ENCODE measurements around the gene RHO.

The RHO gene

GRCh38 chr3:129548104-129548965, 19.9 kb downstream of the RHO start:
- DNase-seq: no peak

- no peak for DNase-seq
Observed at GRCh38 chr3:129549006-129549800, 20.8 kb downstream of the RHO start.

GRCh38 chr3:129549805-129550204, 21.4 kb downstream of the RHO start:
- no peak for DNase-seq

- DNase-seq: no peak
Observed at GRCh38 chr3:129552287-129553050, 24.0 kb downstream of the RHO start.

- DNase-seq: no peak
Observed at GRCh38 chr3:129553171-129553570, 24.7 kb downstream of the RHO start.

GRCh38 chr3:129553719-129554118, 25.3 kb downstream of the RHO start:
- DNase-seq: no peak

- no peak for DNase-seq
Observed at GRCh38 chr3:129554356-129555152, 26.1 kb downstream of the RHO start.

- DNase-seq: no peak
Observed at GRCh38 chr3:129555153-129555550, 26.7 kb downstream of the RHO start.

- DNase-seq: no peak
Observed at GRCh38 chr3:129555616-129556357, 27.3 kb downstream of the RHO start.

GRCh38 chr3:129556358-129556695, 27.9 kb downstream of the RHO start:
- DNase-seq: no peak

- no peak for DNase-seq
Observed at GRCh38 chr3:129556890-129557547, 28.6 kb downstream of the RHO start.

- DNase-seq: no peak
Observed at GRCh38 chr3:129557548-129557894, 29.1 kb downstream of the RHO start.

GRCh38 chr3:129558081-129558771, 29.8 kb downstream of the RHO start:
- no peak for DNase-seq

- DNase-seq: no peak
Observed at GRCh38 chr3:129558772-129559564, 30.5 kb downstream of the RHO start.

- DNase-seq: no peak
Observed at GRCh38 chr3:129559565-129560079, 31.2 kb downstream of the RHO start.

GRCh38 chr3:129560269-129560787, 31.9 kb downstream of the RHO start:
- DNase-seq: no peak

- peak; percentile 24 for DNase-seq
Observed at GRCh38 chr3:129560911-129561594, 32.6 kb downstream of the RHO start.

- no peak for DNase-seq
Observed at GRCh38 chr3:129561619-129562248, 33.3 kb downstream of the RHO start.
